Measurements from ENCODE around the gene PTPN2. TPM values are rescaled to one million over a fixed set of nuclear protein-coding genes. Genes with fewer than 3 reads are reported as not detected.

Gene PTPN2
- total and polyA plus RNA-seq, 9 of the 15 experiments (the other 6 are each of a cell fraction or from before 2014, with no cell fraction given) = 36.6 to 66.4 (median 43.8) TPM

- in situ Hi-C loops (cut with MboI) = no loop called here
- ChIA-PET POLR2A (interaction anchor here (0.6 to 2.0 kb wide), 5 partner anchors 9 to 79 kb away, joined by 3 to 8 read pairs (median 3); partner anchors contain the start of gene PTPN2), CTCF (ENCODE audit: low intra/inter-chr PET ratio) (no interaction called here)
- WGBS (ENCODE audit: insufficient coverage, low coverage, missing lambda C conversion rate) = 37% methylated on average over 12 of the region's 12 CpGs
- H3K9me3 ChIP-seq (replicated peaks; ENCODE audit: control insufficient read depth, insufficient read depth, low read depth, low read length) = no peaks in the 10 kb centered on the region
- no TSS peak for BruUV-seq (replicated peaks)
- H3K79me2 ChIP-seq (ENCODE audit: control insufficient read depth, insufficient read depth, low read length) = peaks cover 22% of the 10 kb centered on the region
- intact Hi-C loops (cut with micrococcal nuclease) = no loop called here
- no peak overlapping the region for H2AFZ ChIP-seq (ENCODE audit: low read depth, low read length)
- H3K9me1 ChIP-seq (ENCODE audit: control insufficient read depth, insufficient read depth, low read length) = no peaks in the 10 kb centered on the region
- H4K20me1 ChIP-seq (replicated peaks; ENCODE audit: control insufficient read depth, insufficient read depth, low read length) = peaks cover 7% of the 10 kb centered on the region; the same call in 1 of the 2 replicates
- DNase-seq (ENCODE audit: extremely low read depth in 1 of 4, low spot score in 3 of 4) (peak in 3 of 4 experiments; percentile 17 to 38 (median 36)), ATAC-seq (peak; percentile 88), FAIRE-seq (peak; percentile 65)
- peaks cover 15% of the 10 kb centered on the region; the same call in 2 of the 3 replicates for H3K36me3 ChIP-seq (ENCODE audit: control insufficient read depth, insufficient read depth, low read length)
- peak overlapping the region; percentile 5; the same call in 2 of the 3 replicates for H3K27ac ChIP-seq (ENCODE audit: extremely low read depth, low read depth, low read length)
- H3K4me2 ChIP-seq (ENCODE audit: insufficient read depth, low read length) = peak overlapping the region; percentile 48
- peaks cover 4 to 22% of the 10 kb centered on the region in 2 experiments; a peak in 4 of 5 replicates for H3K4me1 ChIP-seq (replicated peaks in 1 of 2; ENCODE audit: control insufficient read depth in 2 of 2, insufficient read depth in 2 of 2, low read length in 2 of 2)
- H3K27me3 ChIP-seq (ENCODE audit: control insufficient read depth in 2 of 2, insufficient read depth in 2 of 2, low read length in 2 of 2) = no peaks in the 10 kb centered on the region
- H3K4me3 ChIP-seq = no peak overlapping the region
- peak overlapping the region in 1 of 2 experiments; percentile 73; a peak in 2 of 4 replicates for H3K9ac ChIP-seq (ENCODE audit: insufficient read depth in 1 of 2, low read depth in 2 of 2, low read length in 2 of 2)
- no peak for TF ChIP-seq ETV1 (tag; conservative IDR thresholded peaks at IDR 0.05; ENCODE audit: low read depth)
- TF ChIP-seq MCM5 (IDR thresholded peaks at IDR 0.05; ENCODE audit: low read depth) = no peak
- no peak for TF ChIP-seq EGR1 (conservative IDR thresholded peaks at IDR 0.05)
- TF ChIP-seq, protein P1, sequence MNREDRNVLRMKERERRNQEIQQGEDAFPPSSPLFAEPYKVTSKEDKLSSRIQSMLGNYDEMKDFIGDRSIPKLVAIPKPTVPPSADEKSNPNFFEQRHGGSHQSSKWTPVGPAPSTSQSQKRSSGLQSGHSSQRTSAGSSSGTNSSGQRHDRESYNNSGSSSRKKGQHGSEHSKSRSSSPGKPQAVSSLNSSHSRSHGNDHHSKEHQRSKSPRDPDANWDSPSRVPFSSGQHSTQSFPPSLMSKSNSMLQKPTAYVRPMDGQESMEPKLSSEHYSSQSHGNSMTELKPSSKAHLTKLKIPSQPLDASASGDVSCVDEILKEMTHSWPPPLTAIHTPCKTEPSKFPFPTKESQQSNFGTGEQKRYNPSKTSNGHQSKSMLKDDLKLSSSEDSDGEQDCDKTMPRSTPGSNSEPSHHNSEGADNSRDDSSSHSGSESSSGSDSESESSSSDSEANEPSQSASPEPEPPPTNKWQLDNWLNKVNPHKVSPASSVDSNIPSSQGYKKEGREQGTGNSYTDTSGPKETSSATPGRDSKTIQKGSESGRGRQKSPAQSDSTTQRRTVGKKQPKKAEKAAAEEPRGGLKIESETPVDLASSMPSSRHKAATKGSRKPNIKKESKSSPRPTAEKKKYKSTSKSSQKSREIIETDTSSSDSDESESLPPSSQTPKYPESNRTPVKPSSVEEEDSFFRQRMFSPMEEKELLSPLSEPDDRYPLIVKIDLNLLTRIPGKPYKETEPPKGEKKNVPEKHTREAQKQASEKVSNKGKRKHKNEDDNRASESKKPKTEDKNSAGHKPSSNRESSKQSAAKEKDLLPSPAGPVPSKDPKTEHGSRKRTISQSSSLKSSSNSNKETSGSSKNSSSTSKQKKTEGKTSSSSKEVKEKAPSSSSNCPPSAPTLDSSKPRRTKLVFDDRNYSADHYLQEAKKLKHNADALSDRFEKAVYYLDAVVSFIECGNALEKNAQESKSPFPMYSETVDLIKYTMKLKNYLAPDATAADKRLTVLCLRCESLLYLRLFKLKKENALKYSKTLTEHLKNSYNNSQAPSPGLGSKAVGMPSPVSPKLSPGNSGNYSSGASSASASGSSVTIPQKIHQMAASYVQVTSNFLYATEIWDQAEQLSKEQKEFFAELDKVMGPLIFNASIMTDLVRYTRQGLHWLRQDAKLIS (CRISPR knock-in tag; IDR thresholded peaks at IDR 0.05) = no peak
- TF ChIP-seq, protein P2, sequence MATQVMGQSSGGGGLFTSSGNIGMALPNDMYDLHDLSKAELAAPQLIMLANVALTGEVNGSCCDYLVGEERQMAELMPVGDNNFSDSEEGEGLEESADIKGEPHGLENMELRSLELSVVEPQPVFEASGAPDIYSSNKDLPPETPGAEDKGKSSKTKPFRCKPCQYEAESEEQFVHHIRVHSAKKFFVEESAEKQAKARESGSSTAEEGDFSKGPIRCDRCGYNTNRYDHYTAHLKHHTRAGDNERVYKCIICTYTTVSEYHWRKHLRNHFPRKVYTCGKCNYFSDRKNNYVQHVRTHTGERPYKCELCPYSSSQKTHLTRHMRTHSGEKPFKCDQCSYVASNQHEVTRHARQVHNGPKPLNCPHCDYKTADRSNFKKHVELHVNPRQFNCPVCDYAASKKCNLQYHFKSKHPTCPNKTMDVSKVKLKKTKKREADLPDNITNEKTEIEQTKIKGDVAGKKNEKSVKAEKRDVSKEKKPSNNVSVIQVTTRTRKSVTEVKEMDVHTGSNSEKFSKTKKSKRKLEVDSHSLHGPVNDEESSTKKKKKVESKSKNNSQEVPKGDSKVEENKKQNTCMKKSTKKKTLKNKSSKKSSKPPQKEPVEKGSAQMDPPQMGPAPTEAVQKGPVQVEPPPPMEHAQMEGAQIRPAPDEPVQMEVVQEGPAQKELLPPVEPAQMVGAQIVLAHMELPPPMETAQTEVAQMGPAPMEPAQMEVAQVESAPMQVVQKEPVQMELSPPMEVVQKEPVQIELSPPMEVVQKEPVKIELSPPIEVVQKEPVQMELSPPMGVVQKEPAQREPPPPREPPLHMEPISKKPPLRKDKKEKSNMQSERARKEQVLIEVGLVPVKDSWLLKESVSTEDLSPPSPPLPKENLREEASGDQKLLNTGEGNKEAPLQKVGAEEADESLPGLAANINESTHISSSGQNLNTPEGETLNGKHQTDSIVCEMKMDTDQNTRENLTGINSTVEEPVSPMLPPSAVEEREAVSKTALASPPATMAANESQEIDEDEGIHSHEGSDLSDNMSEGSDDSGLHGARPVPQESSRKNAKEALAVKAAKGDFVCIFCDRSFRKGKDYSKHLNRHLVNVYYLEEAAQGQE (IDR thresholded peaks at IDR 0.05; ENCODE audit: borderline replicate concordance) = peak; percentile 84
- TF ChIP-seq, protein P2 (CRISPR knock-in tag; IDR thresholded peaks at IDR 0.05; ENCODE audit: low read depth) = no peak
- 0 out of 2 replicates have a peak, but pooled peaks have one; percentile 5 for TF ChIP-seq CXXC5 (CRISPR knock-in tag; IDR thresholded peaks at IDR 0.05)
Observed at GRCh38 chr18:12843420-12844350, 40.4 kb downstream of the PTPN2 start.

Data from K562 (cell line).